Kidney epithelial cell (primary cell): ENCODE data around the gene MYO10. TPM values are rescaled to one million over a fixed set of nuclear protein-coding genes. Genes with fewer than 3 reads are reported as not detected.

Source experiments
- DNase-seq: peaks from one replicate; pipeline ENCODE4 v3.0.0-alpha.2; 2010; ENCODE audit warnings: low read depth
- H3K27me3 ChIP-seq: 2 replicates; pipeline ENCODE4 v1.6.0; 2011; ENCODE audit warnings: low read length; ENCODE audit not compliant: control insufficient read depth, insufficient read depth
- H3K36me3 ChIP-seq: 2 replicates; pipeline ENCODE4 v1.5.1; 2011; ENCODE audit warnings: low read length; ENCODE audit not compliant: control insufficient read depth, insufficient read depth
- H3K4me3 ChIP-seq: 2 replicates; pipeline ENCODE4 v1.5.1; 2011; ENCODE audit warnings: low read depth, mild to moderate bottlenecking, control low read depth, low read length
- total RNA-seq: library from RNA; depleted of rRNA; stranded (reverse); fragments of >200 nt; gene quantifications from 2 replicates; pipeline ENCODE4 v1.2.3, GENCODE V29; 2015
- TF ChIP-seq, protein P1 (sequence below): IDR thresholded peaks from 2 replicates; pipeline ENCODE4 v1.5.1; 2011; ENCODE audit warnings: mild to moderate bottlenecking, moderate library complexity, low read length, control low read depth, inconsistent platforms; ENCODE audit not compliant: insufficient read depth, poor library complexity, severe bottlenecking

Gene MYO10
- total RNA-seq, 1 donor from 2014 or later = 80.3 TPM

DNA sequence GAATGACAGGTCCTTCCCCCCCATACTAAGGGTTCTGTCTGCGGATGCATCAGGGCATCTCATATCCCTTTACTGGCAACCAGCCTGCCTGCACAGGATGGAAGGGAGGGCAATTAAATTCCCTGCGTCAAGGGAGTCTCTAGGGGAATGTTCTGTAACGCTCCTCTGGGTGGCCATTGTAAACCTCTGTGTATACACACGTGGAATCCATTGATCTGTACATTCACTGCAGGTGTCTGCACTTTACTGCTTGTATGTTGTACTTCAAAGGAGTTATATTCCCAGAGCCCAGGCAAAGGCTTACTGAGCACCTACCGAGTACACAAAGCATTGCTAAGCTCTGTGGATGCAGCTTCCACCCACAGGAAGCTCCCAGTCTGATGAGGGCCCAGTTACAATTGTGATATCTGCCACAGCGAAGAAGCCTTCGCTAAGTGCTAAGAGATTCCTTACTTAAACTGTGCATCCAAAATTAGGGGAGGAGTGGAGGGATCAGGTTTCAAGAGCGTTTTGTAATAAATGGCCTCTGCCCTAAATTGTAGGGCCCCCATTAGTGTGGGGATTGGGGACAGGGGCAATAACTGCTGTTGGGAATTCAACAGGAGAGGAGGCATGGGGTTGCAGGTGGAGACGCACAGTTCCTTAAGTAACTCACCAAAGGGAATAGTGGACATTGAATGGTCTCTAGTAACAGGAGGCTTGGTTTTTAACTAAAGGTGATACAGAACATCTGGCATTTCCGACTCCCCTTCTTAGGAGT, 317.8 kb downstream of the MYO10 start:
- Histone ChIP-seq H3K4me3 (no peak overlapping the region), H3K27me3 (peaks cover 7% of the 10 kb centered on the region), H3K36me3 (no peaks in the 10 kb centered on the region)
- no peak for DNase-seq
- TF ChIP-seq, protein P1, sequence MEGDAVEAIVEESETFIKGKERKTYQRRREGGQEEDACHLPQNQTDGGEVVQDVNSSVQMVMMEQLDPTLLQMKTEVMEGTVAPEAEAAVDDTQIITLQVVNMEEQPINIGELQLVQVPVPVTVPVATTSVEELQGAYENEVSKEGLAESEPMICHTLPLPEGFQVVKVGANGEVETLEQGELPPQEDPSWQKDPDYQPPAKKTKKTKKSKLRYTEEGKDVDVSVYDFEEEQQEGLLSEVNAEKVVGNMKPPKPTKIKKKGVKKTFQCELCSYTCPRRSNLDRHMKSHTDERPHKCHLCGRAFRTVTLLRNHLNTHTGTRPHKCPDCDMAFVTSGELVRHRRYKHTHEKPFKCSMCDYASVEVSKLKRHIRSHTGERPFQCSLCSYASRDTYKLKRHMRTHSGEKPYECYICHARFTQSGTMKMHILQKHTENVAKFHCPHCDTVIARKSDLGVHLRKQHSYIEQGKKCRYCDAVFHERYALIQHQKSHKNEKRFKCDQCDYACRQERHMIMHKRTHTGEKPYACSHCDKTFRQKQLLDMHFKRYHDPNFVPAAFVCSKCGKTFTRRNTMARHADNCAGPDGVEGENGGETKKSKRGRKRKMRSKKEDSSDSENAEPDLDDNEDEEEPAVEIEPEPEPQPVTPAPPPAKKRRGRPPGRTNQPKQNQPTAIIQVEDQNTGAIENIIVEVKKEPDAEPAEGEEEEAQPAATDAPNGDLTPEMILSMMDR = no peak

DNA sequence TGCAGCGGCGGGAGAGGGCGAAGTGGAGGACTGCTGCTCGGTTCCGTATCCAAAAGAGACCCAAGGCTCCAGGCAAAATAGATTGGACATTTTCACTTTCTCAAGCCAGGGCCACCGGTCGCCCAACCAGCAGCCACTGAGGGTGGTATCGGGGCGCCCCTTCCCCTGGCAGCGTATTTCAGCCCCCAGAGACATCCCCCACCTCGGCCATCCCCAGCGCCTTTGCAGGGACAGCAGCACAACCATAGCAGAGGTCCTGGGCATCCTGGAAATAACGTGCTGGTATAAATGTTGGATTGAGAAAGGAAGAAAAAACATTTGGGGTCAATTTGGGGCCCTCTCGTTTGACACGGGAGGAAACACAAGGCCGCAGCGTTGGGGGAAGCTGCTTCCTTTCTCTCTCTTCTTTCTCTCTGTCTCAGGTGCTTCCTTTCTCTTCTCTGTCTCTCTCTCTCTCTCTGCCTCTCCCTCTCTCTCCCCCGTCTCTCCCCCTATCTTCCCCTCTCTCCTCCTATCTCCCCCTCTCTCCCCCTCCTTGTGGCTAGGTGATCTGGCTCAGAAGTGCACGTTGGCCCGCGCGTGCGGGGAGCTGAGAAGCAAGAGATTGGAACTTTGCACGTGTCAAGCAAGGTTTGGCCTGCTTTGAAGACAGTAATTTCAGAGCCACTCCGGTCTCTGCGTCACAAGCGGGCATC, 318.7 kb downstream of the MYO10 start:
- Histone ChIP-seq H3K27me3 (peaks cover 7% of the 10 kb centered on the region), H3K4me3 (peak overlapping the region; percentile 61), H3K36me3 (no peaks in the 10 kb centered on the region)
- DNase-seq = no peak
- TF ChIP-seq, protein P1 = no peak

DNA sequence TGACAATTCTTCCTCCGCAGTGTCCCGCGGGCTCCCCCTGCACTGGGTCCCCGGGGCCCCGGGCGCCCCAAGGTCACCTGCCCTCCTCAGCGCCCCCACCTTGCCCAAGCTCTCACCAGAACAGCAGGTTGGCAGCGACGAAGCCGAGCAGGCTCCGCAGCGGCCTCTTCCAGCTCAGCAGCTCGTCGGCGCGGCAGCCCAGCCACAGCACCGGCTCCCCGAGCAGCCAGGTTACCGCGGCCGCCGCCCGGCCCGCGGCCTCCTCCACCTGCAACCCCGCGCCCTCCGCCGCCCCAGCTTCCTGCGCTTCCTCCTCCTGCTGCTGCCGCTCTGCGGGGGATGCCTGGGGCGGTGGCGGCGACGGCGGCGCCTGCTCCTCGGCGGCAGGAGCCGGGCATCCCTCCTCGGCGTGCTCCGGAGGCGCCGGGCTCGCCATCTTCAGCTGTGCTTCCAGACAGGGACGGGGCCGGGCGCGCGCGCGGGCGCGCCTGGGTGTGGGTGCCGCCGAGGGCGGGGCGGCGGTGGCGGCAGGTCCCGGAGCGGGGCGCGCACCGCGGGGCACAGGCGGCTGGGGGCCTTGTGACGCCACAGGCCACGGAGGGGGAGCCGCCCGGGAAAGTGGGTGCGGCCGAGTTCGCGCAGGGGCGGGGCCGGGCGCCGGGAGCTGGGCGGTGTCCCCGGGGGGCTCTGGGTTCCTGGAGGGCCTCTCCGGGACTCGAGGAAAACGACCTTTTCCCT, 319.4 kb downstream of the MYO10 start, which contains the start of gene RETREG1:
Gene RETREG1 (minus strand): TSS at position 462 of the 738 bp plus-strand sequence. CDS start 26 bp downstream, at position 436.
- Histone ChIP-seq H3K36me3 (no peaks in the 10 kb centered on the region), H3K27me3 (peaks cover 7% of the 10 kb centered on the region), H3K4me3 (peak within 1 kb of the TSS; percentile 61)
- TF ChIP-seq, protein P1 = no peak
- no peak for DNase-seq

DNA sequence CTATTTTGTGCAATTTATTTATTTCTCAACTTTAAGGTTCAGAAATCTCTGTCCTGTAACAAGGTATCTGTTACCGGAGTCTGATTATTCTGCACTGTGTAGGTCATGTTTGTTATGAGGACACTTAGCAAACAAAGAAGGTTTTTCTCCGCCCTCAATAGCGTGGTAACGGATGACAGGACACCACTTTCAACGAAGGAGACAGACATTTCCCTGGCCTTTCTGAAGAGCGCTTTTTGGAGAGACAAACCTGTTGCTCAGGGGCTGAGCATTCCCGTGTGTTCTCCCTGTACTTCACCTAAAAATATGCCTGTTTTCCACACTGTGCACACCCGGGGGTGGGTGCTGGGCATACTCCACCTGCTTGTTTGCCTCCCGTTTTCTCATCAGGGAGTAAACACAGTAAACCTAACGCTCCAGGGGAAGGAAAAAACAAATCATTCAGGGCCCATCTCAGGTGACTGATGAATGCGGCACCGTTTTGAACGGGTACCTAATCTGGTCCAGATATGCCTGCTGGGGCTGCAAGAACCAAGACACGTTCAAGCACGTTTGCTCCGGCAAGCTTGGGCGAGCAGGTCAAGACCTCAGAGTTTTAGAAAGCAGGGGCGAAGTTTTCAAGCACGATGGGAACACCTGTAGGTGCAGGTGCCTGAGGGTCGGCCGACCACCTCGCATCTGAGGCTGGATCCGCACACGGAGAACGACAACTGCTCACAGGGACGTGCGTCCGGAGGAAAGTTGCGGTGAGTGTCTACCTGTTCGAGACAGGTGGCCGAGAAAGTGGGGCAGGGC, 320.1 kb downstream of the MYO10 start:
- no peaks in the 10 kb centered on the region for H3K36me3 ChIP-seq
- H3K27me3 ChIP-seq = peaks cover 7% of the 10 kb centered on the region
- peak overlapping the region; percentile 61 for H3K4me3 ChIP-seq
- TF ChIP-seq, protein P1 = no peak
- DNase-seq = no peak

DNA sequence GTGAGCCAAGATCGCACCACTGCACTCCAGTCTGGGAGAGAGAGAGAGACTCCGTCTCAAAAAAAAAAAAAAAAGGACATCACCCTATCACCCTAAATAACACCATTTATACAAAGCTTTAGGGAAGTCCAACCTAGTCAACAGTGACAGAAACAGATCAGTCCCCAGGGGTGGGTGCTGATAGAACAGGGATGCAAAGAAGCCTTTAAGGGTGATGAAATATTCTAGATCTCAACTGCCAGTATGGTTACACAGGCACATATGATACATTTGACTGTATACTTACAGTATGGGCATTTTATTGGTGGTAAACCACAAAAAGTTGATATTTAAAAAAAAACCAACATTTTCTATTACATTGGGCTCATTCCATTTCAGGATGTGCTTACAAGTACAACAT, 324.1 kb downstream of the MYO10 start:
- Histone ChIP-seq H3K4me3 (no peak overlapping the region), H3K27me3 (peaks cover 4% of the 10 kb centered on the region), H3K36me3 (no peaks in the 10 kb centered on the region)
- no peak for DNase-seq
- TF ChIP-seq, protein P1 = no peak
